Medulla oblongata (tissue), 1 donor: ENCODE results near the gene ATP1A1.

Source experiments
- DNase-seq: peaks from one replicate; pipeline ENCODE4 v3.0.0-alpha.2; 2015; ENCODE audit errors: extremely low spot score

The ATP1A1 gene

GRCh38 chr1:116345011-116345410 is 28.0 kb upstream of the ATP1A1 start:
- no peak for DNase-seq

DNA sequence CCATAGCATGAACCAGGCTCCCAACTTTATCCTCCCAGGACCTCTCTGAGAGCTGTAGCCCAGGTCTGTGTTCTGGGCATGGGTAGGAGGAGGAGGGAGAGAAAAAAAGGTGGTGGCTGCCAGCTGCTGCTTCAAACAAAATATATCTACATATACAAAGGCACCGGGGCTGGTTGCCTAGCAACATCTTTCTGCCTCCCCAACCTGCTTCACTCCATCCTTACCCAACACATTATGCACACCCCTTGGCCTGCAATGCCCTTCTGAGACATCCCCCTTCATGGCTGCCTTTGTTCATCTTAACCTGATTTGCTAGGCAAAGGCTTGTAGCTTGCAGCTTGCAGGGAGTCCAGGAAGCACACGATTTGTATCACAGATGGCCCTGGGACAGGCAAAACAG is 27.2 kb upstream of the ATP1A1 start:
- DNase-seq, result no peak

GRCh38 chr1:116346943-116347673 is 25.9 kb upstream of the ATP1A1 start:
- peak; percentile 35 for DNase-seq

DNA sequence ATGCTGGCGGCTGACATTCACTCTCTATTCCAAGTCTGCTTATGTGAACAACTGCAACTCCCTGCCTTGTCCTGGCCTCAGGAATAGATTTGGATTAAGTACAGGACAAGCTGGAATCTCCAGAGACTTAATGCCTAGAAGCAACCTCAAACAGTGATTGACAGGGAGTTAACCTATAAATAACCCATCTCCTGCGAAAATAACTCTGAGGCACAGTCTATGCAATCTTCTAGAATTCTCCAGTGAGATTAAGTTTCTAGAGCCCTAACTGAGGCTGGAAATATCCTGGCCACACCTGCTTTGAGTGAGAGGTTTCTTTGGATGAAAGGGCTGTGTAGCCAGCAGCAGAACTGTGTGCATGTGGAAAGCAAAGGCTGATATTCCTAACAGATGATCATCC is 25.3 kb upstream of the ATP1A1 start:
- no peak for DNase-seq

GRCh38 chr1:116350097-116350645 is 22.9 kb upstream of the ATP1A1 start:
- no peak for DNase-seq

- DNase-seq, result no peak
Measured at GRCh38 chr1:116351914-116352313, 21.1 kb upstream of the ATP1A1 start.

DNA sequence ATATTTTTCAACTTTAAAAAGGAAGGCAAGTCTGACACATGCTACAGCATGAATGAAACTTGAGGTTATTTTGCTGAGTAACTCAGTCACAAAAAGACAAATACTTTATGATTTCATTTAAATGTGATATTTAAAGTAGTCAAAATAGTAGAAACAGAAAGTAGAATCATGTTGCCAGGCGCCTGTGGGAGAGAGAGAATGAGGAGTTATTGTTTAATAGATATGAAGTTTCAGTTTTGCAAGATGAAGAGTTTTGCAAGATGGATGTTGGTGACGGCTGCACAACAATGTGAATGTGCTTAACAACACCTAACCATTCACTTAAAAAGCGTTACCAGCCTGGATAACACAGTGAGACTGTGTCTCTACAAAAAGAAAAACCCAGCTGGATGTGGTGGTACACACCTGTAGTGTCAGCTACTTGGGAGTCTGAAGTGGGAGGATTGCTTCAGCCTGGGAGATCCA is 20.7 kb upstream of the ATP1A1 start:
- no peak for DNase-seq

GRCh38 chr1:116353155-116353554 is 19.9 kb upstream of the ATP1A1 start:
- DNase-seq, result no peak

- no peak for DNase-seq
Measured at GRCh38 chr1:116356067-116356466, 17.0 kb upstream of the ATP1A1 start.

- no peak for DNase-seq
Measured at GRCh38 chr1:116356673-116357072, 16.4 kb upstream of the ATP1A1 start.

DNA sequence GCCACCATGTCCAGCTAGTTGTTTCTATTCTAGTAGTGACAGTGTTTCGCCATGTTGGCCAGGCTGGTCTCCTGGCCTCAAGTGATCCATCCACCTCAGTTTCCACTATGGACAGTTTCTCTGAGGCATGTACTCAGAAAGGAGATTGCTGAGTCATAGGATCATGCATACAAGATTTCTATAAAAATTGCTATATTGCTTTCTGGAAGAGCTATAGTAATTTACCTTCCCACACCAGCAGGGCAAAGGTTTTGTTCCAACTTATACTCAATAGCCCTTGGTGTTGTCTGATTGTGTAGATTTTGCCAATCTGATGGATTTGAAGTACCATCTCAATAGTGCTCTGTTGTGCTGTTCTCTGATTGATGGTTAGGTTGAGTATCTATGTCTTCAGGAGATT is 15.6 kb upstream of the ATP1A1 start:
- DNase-seq, result no peak

- DNase-seq, result no peak
Measured at GRCh38 chr1:116359060-116359830, 13.8 kb upstream of the ATP1A1 start.

DNA sequence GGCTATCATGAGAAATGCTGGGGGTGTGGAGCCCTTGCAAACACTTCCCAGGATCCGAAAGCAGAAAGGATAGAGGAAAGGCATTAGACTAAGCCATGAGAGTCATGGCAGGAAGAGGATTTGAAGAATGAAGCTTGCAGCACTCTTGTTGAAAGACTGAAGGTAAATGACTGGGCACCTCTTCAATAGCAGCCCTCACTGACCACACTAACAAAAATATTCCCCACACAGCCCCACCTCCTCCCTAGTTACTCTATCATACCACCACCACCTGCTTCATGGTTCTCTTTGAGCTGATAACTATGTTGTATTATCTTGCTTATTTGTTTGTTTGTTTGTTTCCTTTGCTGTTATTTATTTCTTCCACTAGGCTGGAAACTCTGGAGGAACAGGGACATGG is 13.2 kb upstream of the ATP1A1 start:
- DNase-seq, result no peak

DNA sequence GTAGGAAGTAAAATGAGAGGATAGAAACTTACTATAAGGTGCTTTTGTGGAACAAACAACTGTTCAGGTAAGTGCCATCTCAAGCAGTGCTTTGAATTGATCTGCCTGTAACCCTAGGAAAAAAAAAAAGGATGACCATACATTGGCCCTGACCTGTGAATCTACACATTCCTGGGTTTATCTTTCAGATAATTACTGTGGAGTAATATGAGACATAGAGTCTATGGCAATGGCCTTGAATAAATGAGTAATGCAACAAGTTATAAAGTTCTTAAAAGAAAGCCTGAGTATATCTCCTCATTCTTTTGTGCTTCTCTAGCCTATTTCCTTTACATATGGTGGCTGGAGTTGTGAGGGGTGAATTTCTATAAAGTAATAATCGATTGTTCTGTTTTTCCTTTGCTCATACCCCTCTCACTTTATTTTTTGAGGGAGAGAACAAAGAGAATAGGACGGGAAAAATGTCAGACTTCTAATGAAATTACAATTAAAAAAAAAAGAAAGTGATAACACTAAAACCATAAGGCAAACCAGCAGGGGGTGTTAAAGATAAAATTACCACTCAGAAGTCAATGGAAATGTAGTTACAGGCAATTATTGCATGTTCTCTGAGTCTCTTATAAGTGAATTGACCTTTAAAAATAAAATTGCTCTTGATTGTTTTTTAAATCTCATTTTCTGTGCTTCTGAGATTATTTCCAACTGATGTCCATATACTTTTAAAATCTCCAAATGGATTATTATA is 12.4 kb upstream of the ATP1A1 start:
- peak; percentile 31 for DNase-seq

DNA sequence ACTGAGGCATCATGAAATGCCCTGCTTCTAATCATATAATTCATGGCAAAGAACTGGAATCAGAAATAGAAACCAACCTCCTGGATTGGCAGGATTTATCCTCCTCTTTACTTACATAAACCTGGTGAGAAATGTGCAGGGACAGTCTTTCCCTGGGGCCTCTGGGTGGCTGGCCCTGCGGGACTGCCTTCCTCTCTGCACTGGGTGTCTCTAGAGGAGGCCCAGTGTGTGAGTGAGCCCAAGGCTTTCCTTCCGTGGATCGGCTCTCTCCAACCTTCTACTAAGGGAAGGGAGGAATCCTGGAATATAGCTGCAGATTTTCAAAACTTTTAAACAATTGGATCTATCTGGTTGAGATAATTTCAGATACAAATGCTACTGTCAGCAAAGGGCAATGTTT is 11.4 kb upstream of the ATP1A1 start:
- DNase-seq, result no peak

- no peak for DNase-seq
Measured at GRCh38 chr1:116362050-116362449, 11.0 kb upstream of the ATP1A1 start.

GRCh38 chr1:116365353-116365780 is 7.7 kb upstream of the ATP1A1 start:
- no peak for DNase-seq

DNA sequence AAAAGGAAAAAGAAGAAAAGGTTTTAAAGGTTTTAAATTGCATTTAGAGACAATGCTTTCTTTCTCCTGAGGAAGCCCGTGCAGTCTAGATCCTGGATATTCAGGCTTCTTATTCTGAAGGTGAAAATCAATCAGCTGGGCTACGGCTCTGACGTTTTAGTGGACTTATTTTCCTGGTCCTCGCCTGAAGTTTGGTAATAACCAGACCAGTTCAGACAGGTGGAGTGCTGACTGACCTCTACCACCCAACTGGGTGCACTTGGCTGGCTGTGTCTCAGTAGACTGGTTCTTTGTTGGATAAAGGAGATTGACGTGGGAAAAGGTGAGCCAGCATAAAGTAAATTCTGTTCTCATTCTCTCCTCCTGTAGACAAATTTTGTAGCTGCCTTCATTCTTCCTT is 7.2 kb upstream of the ATP1A1 start:
- no peak for DNase-seq

DNA sequence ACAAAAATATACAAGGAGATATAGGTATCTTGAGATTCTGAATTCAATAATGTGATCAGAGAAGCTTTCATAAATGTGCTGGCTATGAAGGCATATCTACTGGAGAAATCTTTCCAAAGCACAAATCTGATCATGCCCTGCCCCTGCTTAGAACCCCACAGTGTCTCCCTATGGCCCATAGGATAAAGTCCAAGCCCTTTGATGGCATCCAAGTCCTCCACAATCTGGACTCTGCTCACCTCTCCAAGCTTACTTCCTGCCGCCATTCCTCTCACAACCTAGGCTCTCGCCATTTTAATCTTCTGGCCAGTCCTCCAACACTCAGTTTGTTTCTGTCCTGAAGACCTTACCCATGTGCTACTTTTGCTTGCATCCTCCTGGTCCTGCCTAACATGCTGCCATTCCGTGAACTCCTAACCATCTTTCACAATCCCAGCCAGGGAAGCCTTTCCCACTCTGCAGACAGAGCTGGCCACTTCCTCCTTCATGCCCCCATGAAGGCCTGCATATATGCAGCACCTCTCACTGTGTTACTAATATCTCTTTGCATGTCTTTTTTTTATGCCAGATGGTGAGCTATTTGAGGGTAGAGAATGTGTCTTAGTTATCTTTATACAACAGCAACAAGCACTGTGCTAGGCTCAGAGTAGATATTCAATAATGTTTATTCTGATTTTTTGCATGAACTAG is 5.6 kb upstream of the ATP1A1 start:
- no peak for DNase-seq

DNA sequence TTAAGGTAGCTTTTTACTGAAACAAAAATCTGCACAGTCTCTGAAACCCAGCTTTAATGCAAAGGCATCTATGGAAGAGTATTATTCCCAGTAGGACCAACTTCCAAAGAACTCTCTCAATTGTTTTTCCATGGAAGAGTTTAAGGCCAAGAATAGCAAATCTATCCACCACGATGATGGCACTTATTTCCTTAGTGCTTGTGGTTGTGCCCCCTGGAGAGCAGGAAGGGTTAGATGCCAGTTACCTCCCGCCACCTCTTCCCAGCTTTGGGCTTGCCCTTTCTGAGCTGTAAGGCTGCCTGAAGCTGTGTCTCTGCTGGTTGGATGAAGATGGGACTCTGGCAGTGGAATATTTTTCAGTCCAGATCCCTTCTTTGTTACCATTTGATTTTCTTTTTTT is 4.8 kb upstream of the ATP1A1 start:
- DNase-seq, result no peak

DNA sequence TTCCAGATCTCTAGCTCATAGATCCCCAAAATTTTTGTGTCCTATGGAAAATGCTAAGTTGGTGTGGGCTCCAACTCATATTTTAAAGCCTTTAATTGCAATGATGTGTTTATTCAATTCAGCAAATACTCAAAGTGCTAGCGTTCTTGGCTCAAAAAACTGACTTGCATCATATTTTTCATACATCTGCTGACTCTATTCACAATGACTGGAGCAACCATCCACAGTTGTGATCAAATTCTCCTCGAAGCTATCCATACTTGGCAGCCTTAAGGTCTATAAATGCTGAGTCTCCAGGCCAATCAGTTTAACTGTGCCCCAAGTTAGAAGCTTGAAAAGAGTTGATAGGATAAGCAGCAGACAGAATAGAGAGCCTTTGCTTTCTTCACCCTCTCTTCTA is 2.9 kb upstream of the ATP1A1 start:
- DNase-seq, result no peak

DNA sequence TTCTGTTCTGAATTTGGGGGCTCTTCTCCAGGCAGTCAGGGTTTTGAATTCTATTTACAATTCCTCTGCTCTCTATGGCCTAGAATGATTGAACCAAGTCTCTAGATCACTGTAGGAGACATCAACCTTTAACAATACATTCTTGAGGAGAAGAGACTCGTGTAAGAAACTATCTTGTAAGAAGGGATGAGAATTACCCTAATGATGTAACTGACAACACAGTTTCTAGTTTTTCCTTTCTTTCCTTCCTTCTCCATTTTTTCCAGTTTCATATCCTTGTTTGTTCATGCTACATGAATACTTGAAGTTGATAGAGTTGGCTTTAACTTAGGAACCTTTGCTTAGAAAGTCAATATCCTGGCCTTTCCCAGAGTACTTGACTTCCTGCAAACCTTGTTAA is 1.3 kb upstream of the ATP1A1 start:
- DNase-seq, result peak; percentile 18
